K562 (cell line): ENCODE data around the gene SEPTIN2. TPM values are rescaled to one million over a fixed set of nuclear protein-coding genes. Genes with fewer than 3 reads are reported as not detected.
"Not testable (repeated sequence)": the region's sequence is repeated elsewhere in the genome, so short reads cannot be mapped to it uniquely, and the experiment has no call there.

Experiments used
- ATAC-seq: fragments of 200-7000 bp; cut with Tn5 transposase; 3 replicates; pipeline ENCODE4 v1.9.1; 2020; ENCODE audit warnings: moderate library complexity
- BruUV-seq: library from RNA; stranded (reverse); fragments of 400-500 nt; replicated peaks from 2 replicates; lab custom pipeline; 2021; lab: Mats Ljungman, UMichigan
- CTCF ChIA-PET: fragments of 300-600 bp; formaldehyde crosslinking; extraction: SDS; loops from one replicate; lab custom pipeline; 2021; ENCODE audit warnings: low intra/inter-chr PET ratio; lab: Yijun Ruan, JAX
- POLR2A ChIA-PET: fragments of 300-600, 350-650 bp; sonication (Branson Sonifier 250); formaldehyde crosslinking; extraction: SDS; loops from one replicate; lab custom pipeline; 2021; ENCODE audit warnings: antibody characterized with exemption, inconsistent platforms; lab: Yijun Ruan, JAX
- DNase-seq, 4 experiments: peaks; one replicate each; pipeline versions ENCODE4 v3.0.0 to v3.0.0-alpha.2; 2011 to 2018; ENCODE audit warnings: low spot score in 3 of 4, mixed read lengths in 3 of 4; ENCODE audit errors: extremely low read depth in 1 of 4
- FAIRE-seq: peaks from 2 replicates; lab custom pipeline; 2011; peaks lifted over from hg19 to GRCh38; lab: Jason Lieb, UNC
- H2AFZ ChIP-seq: 2 replicates; pipeline ENCODE4 v1.6.0; 2011; ENCODE audit warnings: low read depth, low read length, control low read depth, inconsistent platforms
- H3K27ac ChIP-seq: fragments of 200-600 bp; 3 replicates; pipeline ENCODE4 v1.8.0; 2011; ENCODE audit warnings: low read depth, mild to moderate bottlenecking, control low read depth, inconsistent platforms, low read length, moderate library complexity, mixed read lengths; ENCODE audit errors: extremely low read depth
- H3K27me3 ChIP-seq, 2 experiments: fragments of 300-600 bp in 1 of 2; 2 replicates in 1 of 2; 3 replicates in 1 of 2; pipeline versions ENCODE4 v1.6.0 to v1.8.0; 2011; ENCODE audit warnings: inconsistent platforms in 2 of 2, low read length in 2 of 2, mild to moderate bottlenecking in 1 of 2, mixed read lengths in 1 of 2, moderate library complexity in 1 of 2; ENCODE audit not compliant: control insufficient read depth in 2 of 2, insufficient read depth in 2 of 2
- H3K36me3 ChIP-seq: fragments of 300-600 bp; 3 replicates; pipeline ENCODE4 v1.8.0; 2011; ENCODE audit warnings: mild to moderate bottlenecking, low read length, inconsistent platforms; ENCODE audit not compliant: control insufficient read depth, insufficient read depth
- H3K4me1 ChIP-seq, 2 experiments: fragments of 200-600 bp in 1 of 2; replicated peaks in 1 of 2; 2 replicates in 1 of 2; 3 replicates in 1 of 2; pipeline versions ENCODE4 v1.5.1 to v1.8.0; 2011; ENCODE audit warnings: inconsistent platforms in 2 of 2, low read length in 2 of 2, mild to moderate bottlenecking in 1 of 2, mixed read lengths in 1 of 2, moderate library complexity in 1 of 2; ENCODE audit not compliant: control insufficient read depth in 2 of 2, insufficient read depth in 2 of 2
- H3K4me2 ChIP-seq: 2 replicates; pipeline ENCODE4 v1.6.1; 2011; ENCODE audit warnings: low read length, control low read depth, inconsistent platforms, mixed read lengths; ENCODE audit not compliant: insufficient read depth
- H3K4me3 ChIP-seq: fragments of 200-600 bp; sonication (generic), shearing (Covaris generic); 2 replicates; pipeline ENCODE4 v1.5.1; 2016; ENCODE audit warnings: control low read depth, inconsistent platforms
- H3K79me2 ChIP-seq: fragments of 200-600 bp; 3 replicates; pipeline ENCODE4 v1.8.0; 2011; ENCODE audit warnings: low read length, inconsistent platforms; ENCODE audit not compliant: control insufficient read depth, insufficient read depth
- H3K9ac ChIP-seq, 2 experiments: 2 replicates each; pipeline versions ENCODE4 v1.6.0 to v1.6.1; 2011; ENCODE audit warnings: low read depth in 2 of 2, low read length in 2 of 2, control low read depth in 1 of 2, inconsistent platforms in 1 of 2, mild to moderate bottlenecking in 1 of 2, mixed read lengths in 1 of 2; ENCODE audit not compliant: insufficient read depth in 1 of 2
- H3K9me1 ChIP-seq: one replicate; pipeline ENCODE4 v1.6.0; 2011; ENCODE audit warnings: inconsistent platforms, mild to moderate bottlenecking, low read length, moderate library complexity; ENCODE audit not compliant: control insufficient read depth, insufficient read depth
- H3K9me3 ChIP-seq: replicated peaks from 2 replicates; pipeline ENCODE4 v1.5.1; 2011; ENCODE audit warnings: low read depth, low read length, inconsistent platforms; ENCODE audit not compliant: control insufficient read depth, insufficient read depth
- H4K20me1 ChIP-seq: replicated peaks from 2 replicates; pipeline ENCODE4 v1.6.1; 2011; ENCODE audit warnings: low read length, inconsistent platforms, mixed read lengths; ENCODE audit not compliant: control insufficient read depth, insufficient read depth
- EP400 ChIP-seq: fragments of 450-650 bp; IDR thresholded peaks from 2 replicates; pipeline ENCODE4 v1.6.1; 2017; ENCODE audit warnings: antibody characterized with exemption, mild to moderate bottlenecking, moderate library complexity
- ETS1 ChIP-seq: conservative IDR thresholded peaks from 2 replicates; pipeline ENCODE4 v1.6.1; 2011; ENCODE audit warnings: low read depth, mild to moderate bottlenecking, low read length; ENCODE audit not compliant: control insufficient read depth
- JUND ChIP-seq, 2 experiments: IDR thresholded peaks; 2 replicates in 1 of 2; 3 replicates in 1 of 2; pipeline ENCODE4 v1.6.1; 2011; ENCODE audit warnings: borderline replicate concordance in 2 of 2, low read depth in 2 of 2, low read length in 2 of 2, improper control_type of control experiment in 1 of 2, missing biosample characterization in 1 of 2, missing genetic modification characterization in 1 of 2, missing genetic modification reagents in 1 of 2
- MTA3 ChIP-seq: fragments of 450-650 bp; formaldehyde crosslinking; IDR thresholded peaks from 2 replicates; pipeline ENCODE4 v1.6.1; 2017; ENCODE audit warnings: mild to moderate bottlenecking, borderline replicate concordance
- ZNF561 ChIP-seq: fragments of 450-650 bp; formaldehyde crosslinking; conservative IDR thresholded peaks from 2 replicates; pipeline ENCODE4 v1.4.0; 2020; ENCODE audit warnings: mild to moderate bottlenecking, moderate library complexity
- ZNF639 ChIP-seq, 2 experiments: fragments of 200-800 bp in 1 of 2; sonication (Bioruptor generic) in 1 of 2; sonication (generic) in 1 of 2; formaldehyde crosslinking in 1 of 2; IDR thresholded peaks in 1 of 2; conservative IDR thresholded peaks in 1 of 2; 2 replicates each; pipeline versions ENCODE4 v1.5.0 to v1.6.1; 2016 to 2020; ENCODE audit warnings: missing compliant biosample characterization in 1 of 2, missing genetic modification characterization in 1 of 2, missing genetic modification reagents in 1 of 2
- WGBS: fragments of 100-300 bp; shearing (Covaris generic); methylation state at CpG from one replicate; pipeline ENCODE4 v1.1.6; 2016; ENCODE audit warnings: low coverage, mixed read lengths; ENCODE audit not compliant: insufficient coverage; ENCODE audit errors: missing lambda C conversion rate; 5-methylcytosine and 5-hydroxymethylcytosine counted together
- in situ Hi-C: fragments of 300-500 bp; cut with MboI; formaldehyde crosslinking; loops from 4 replicates; pipeline ENCODE4 v1.15.0; 2018; ENCODE audit warnings: inconsistent platforms, mixed read lengths
- intact Hi-C: fragments of 100-400 bp; cut with micrococcal nuclease; formaldehyde crosslinking; loops from 2 replicates; pipeline ENCODE4 v1.14.2; 2022
- polyA plus RNA-seq, 8 experiments: library from polyadenylated mRNA; depleted of rRNA in 4 of 8; stranded (reverse) in 5 of 8; unstranded in 3 of 8; fragments of >200 nt; fragmentation: Nextera tagmentation in 2 of 8; fragmentation: Illumina TruSeq in 1 of 8; extraction: Ambion mirVana in 2 of 8; extraction: Trizol in 1 of 8; gene quantifications; 2 replicates each; pipeline versions ENCODE4 v1.2.1 to v1.2.3, GENCODE V29; 2011 to 2014; ENCODE audit warnings: inconsistent platforms in 1 of 8, missing spikeins in 1 of 8
- total RNA-seq, 7 experiments: library from RNA; depleted of rRNA in 6 of 7; stranded (reverse); fragments of >200 nt in 6 of 7; fragmentation: Illumina TruSeq in 2 of 7; extraction: Trizol in 2 of 7; gene quantifications; 2 replicates each; pipeline versions ENCODE4 v1.2.1 to v1.2.3, GENCODE V29; 2011 to 2021; ENCODE audit warnings: low replicate concordance in 1 of 7
- TF ChIP-seq, protein P1 (sequence below): fragments of 250-450 bp; sonication (Bioruptor Pico); IDR thresholded peaks from 2 replicates; pipeline ENCODE4 v1.4.0; 2020; ENCODE audit warnings: mild to moderate bottlenecking, moderate library complexity

The SEPTIN2 gene
- total and polyA plus RNA-seq, 9 of the 15 experiments (the other 6 are each of a cell fraction or from before 2014, with no cell fraction given), result 121 to 367 (median 166) TPM

- POLR2A ChIA-PET, result interaction anchor here (1.0 to 1.6 kb wide), 2 partner anchors 17 to 23 kb away, joined by 3 read pairs; no protein-coding TSS in a partner anchor
- H3K36me3 ChIP-seq, H3K4me1 ChIP-seq, FAIRE-seq, H3K27ac ChIP-seq, H2AFZ ChIP-seq, ATAC-seq, H3K4me3 ChIP-seq, H3K9ac ChIP-seq, H3K9me1 ChIP-seq, H3K27me3 ChIP-seq, H3K79me2 ChIP-seq, H3K9me3 ChIP-seq, CTCF ChIA-PET, DNase-seq, in situ Hi-C loops, intact Hi-C loops, BruUV-seq, H3K4me2 ChIP-seq: not testable (repeated sequence)
- WGBS, result 91% methylated on average over 7 of the region's 7 CpGs
- H4K20me1 ChIP-seq, result peaks cover 10% of the 10 kb centered on the region; the same call in 1 of the 2 replicates
These were observed 69.7 kb downstream of the SEPTIN2 start for GRCh38 chr2:241385450-241385849.

DNA sequence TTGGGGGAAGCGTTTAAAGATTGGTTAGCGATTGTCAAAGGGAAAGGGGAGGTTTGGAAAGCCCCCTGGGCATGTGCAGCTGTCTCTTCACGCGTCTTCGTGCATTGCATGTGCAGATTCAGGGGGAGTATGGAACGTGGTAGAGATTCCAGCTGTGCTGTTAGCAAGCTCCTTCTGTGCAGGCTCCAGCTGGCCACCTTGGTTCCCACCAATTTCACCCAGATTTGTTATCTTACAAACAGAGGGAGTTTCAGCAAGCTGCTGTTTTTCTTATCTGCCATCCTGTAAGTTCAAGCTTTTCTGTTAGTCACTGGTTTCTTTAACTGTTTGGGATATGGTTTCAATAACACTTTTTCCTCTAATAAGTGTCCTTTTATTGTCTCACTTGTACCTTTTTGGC lies 70.8 kb downstream of the SEPTIN2 start:
- no peak overlapping the region for H2AFZ ChIP-seq
- ChIA-PET POLR2A (interaction anchor here (1.3 to 1.6 kb wide), 2 partner anchors 12 to 25 kb away, joined by 3 read pairs; no protein-coding TSS in a partner anchor), CTCF (no interaction called here)
- H3K9me3 ChIP-seq, result no peaks in the 10 kb centered on the region
- H3K4me3 ChIP-seq, result no peak overlapping the region
- DNase-seq (peak in 3 of 4 experiments; percentile 18 to 49 (median 37)), FAIRE-seq (no peak), ATAC-seq (peak; percentile 68)
- peaks cover 0 to 7% of the 10 kb centered on the region in 2 experiments; a peak in 2 of 5 replicates for H3K4me1 ChIP-seq
- intact Hi-C loops (no loop called here), in situ Hi-C loops (no loop called here)
- no peaks in the 10 kb centered on the region for H3K27me3 ChIP-seq
- H3K4me2 ChIP-seq, result no peak overlapping the region
- no peaks in the 10 kb centered on the region for H3K36me3 ChIP-seq
- peaks cover 10% of the 10 kb centered on the region; the same call in 1 of the 2 replicates for H4K20me1 ChIP-seq
- H3K9me1 ChIP-seq, result peaks cover 4% of the 10 kb centered on the region
- H3K79me2 ChIP-seq, result peaks cover 4% of the 10 kb centered on the region; the same call in 1 of the 3 replicates
- H3K27ac ChIP-seq, result no peak overlapping the region
- H3K9ac ChIP-seq, result no peak overlapping the region
- 16% methylated on average over 6 of the region's 6 CpGs for WGBS
- BruUV-seq, result no TSS peak
- TF ChIP-seq EP400 (no peak), ZNF561 (CRISPR knock-in tag) (no peak), JUND (IDR thresholded peaks at IDR 0.05; ENCODE audit: borderline replicate concordance, low read depth, low read length) (no peak), JUND (tag; IDR thresholded peaks at IDR 0.05; ENCODE audit: borderline replicate concordance, low read depth, low read length) (no peak), MTA3 (no peak), ZNF639 (CRISPR knock-in tag; conservative IDR thresholded peaks at IDR 0.05 in 1 of 2, IDR thresholded peaks at IDR 0.05 in 1 of 2) (no peak), ETS1 (no peak)
- TF ChIP-seq, protein P1, sequence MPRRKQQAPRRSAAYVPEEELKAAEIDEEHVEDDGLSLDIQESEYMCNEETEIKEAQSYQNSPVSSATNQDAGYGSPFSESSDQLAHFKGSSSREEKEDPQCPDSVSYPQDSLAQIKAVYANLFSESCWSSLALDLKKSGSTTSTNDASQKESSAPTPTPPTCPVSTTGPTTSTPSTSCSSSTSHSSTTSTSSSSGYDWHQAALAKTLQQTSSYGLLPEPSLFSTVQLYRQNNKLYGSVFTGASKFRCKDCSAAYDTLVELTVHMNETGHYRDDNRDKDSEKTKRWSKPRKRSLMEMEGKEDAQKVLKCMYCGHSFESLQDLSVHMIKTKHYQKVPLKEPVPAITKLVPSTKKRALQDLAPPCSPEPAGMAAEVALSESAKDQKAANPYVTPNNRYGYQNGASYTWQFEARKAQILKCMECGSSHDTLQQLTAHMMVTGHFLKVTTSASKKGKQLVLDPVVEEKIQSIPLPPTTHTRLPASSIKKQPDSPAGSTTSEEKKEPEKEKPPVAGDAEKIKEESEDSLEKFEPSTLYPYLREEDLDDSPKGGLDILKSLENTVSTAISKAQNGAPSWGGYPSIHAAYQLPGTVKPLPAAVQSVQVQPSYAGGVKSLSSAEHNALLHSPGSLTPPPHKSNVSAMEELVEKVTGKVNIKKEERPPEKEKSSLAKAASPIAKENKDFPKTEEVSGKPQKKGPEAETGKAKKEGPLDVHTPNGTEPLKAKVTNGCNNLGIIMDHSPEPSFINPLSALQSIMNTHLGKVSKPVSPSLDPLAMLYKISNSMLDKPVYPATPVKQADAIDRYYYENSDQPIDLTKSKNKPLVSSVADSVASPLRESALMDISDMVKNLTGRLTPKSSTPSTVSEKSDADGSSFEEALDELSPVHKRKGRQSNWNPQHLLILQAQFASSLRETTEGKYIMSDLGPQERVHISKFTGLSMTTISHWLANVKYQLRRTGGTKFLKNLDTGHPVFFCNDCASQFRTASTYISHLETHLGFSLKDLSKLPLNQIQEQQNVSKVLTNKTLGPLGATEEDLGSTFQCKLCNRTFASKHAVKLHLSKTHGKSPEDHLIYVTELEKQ, result no peak
